Stimulated activated CD8-positive, alpha-beta memory T cell treated with anti-CD3 and anti-CD28 coated beads, Interleukin-12 subunit alpha, Interleukin-12 subunit beta, amount 100 ng/mL, for 4 hours (primary cell): ENCODE measurements around the gene LGR4.

Experiments used
- DNase-seq: peaks from one replicate; pipeline ENCODE4 v3.0.0-alpha.2; 2020; ENCODE audit warnings: low read depth

The LGR4 gene

GRCh38 chr11:27423125-27423524, 49.5 kb downstream of the LGR4 start:
- DNase-seq, result no peak

GRCh38 chr11:27421819-27422494, 50.6 kb downstream of the LGR4 start:
- DNase-seq, result no peak

- DNase-seq, result no peak
These were observed 51.6 kb downstream of the LGR4 start for GRCh38 chr11:27420722-27421572.

GRCh38 chr11:27420217-27420616, 52.4 kb downstream of the LGR4 start:
- DNase-seq, result no peak

GRCh38 chr11:27418356-27418755, 54.2 kb downstream of the LGR4 start:
- no peak for DNase-seq

- DNase-seq, result no peak
These were observed 55.9 kb downstream of the LGR4 start for GRCh38 chr11:27416568-27417176.

- no peak for DNase-seq
These were observed 57.9 kb downstream of the LGR4 start for GRCh38 chr11:27414644-27415043.

- no peak for DNase-seq
These were observed 59.4 kb downstream of the LGR4 start for GRCh38 chr11:27413218-27413617.

- DNase-seq, result no peak
These were observed 60.3 kb downstream of the LGR4 start for GRCh38 chr11:27412192-27412691.

- no peak for DNase-seq
These were observed 61.3 kb downstream of the LGR4 start for GRCh38 chr11:27411328-27411727.

GRCh38 chr11:27410272-27410671, 62.3 kb downstream of the LGR4 start:
- no peak for DNase-seq

- no peak for DNase-seq
These were observed 62.8 kb downstream of the LGR4 start for GRCh38 chr11:27409742-27410141.

GRCh38 chr11:27409049-27409448, 63.5 kb downstream of the LGR4 start:
- DNase-seq, result no peak

GRCh38 chr11:27408246-27408800, 64.3 kb downstream of the LGR4 start:
- no peak for DNase-seq

- no peak for DNase-seq
These were observed 65.9 kb downstream of the LGR4 start for GRCh38 chr11:27406498-27407354.

GRCh38 chr11:27405134-27405533, 67.5 kb downstream of the LGR4 start:
- DNase-seq, result no peak

GRCh38 chr11:27404427-27404826, 68.2 kb downstream of the LGR4 start:
- no peak for DNase-seq

- no peak for DNase-seq
These were observed 69.4 kb downstream of the LGR4 start for GRCh38 chr11:27403195-27403594.

GRCh38 chr11:27402450-27402849, 70.1 kb downstream of the LGR4 start:
- DNase-seq, result no peak

GRCh38 chr11:27401833-27402316, 70.7 kb downstream of the LGR4 start:
- DNase-seq, result no peak

- no peak for DNase-seq
These were observed 71.2 kb downstream of the LGR4 start for GRCh38 chr11:27401280-27401832.
